H9 (cell line): ENCODE data around the gene UBAC1. TPM values are rescaled to one million over a fixed set of nuclear protein-coding genes. Genes with fewer than 3 reads are reported as not detected.

Experiments used
- DNase-seq: peaks from one replicate; pipeline ENCODE4 v3.0.0-alpha.2; 2017
- H2AFZ ChIP-seq: one replicate; pipeline ENCODE4 v1.6.1; 2013; ENCODE audit warnings: mild to moderate bottlenecking, low read length, control low read depth, moderate library complexity
- H2AK5ac ChIP-seq: 2 replicates; pipeline ENCODE4 v1.6.1; 2013; ENCODE audit warnings: low read length, control low read depth, mixed read lengths; ENCODE audit not compliant: insufficient read length
- H2BK120ac ChIP-seq: one replicate; pipeline ENCODE4 v1.6.1; 2013; ENCODE audit warnings: low read depth, mild to moderate bottlenecking, low read length, control low read depth, inconsistent platforms; ENCODE audit not compliant: poor library complexity, severe bottlenecking
- H2BK12ac ChIP-seq: 2 replicates; pipeline ENCODE4 v1.6.1; 2013; ENCODE audit warnings: low read length, control low read depth, mixed read lengths, low read depth; ENCODE audit not compliant: insufficient read length
- H2BK15ac ChIP-seq: 2 replicates; pipeline ENCODE4 v1.6.1; 2013; ENCODE audit warnings: low read depth, low read length, control low read depth
- H2BK20ac ChIP-seq: one replicate; pipeline ENCODE4 v1.6.1; 2013; ENCODE audit warnings: low read depth, mild to moderate bottlenecking, low read length, control low read depth, inconsistent platforms; ENCODE audit not compliant: poor library complexity, severe bottlenecking
- H2BK5ac ChIP-seq: 2 replicates; pipeline ENCODE4 v1.6.1; 2013; ENCODE audit warnings: low read length, control low read depth, mixed read lengths; ENCODE audit not compliant: insufficient read length
- H3K14ac ChIP-seq: 2 replicates; pipeline ENCODE4 v1.6.1; 2013; ENCODE audit warnings: low read length, control low read depth; ENCODE audit not compliant: insufficient read depth
- H3K18ac ChIP-seq: 2 replicates; pipeline ENCODE4 v1.6.1; 2013; ENCODE audit warnings: low read depth, mild to moderate bottlenecking, mixed read lengths, low read length, control low read depth; ENCODE audit not compliant: insufficient read length
- H3K23ac ChIP-seq: 2 replicates; pipeline ENCODE4 v1.6.1; 2013; ENCODE audit warnings: low read length, control low read depth, mixed read lengths, low read depth; ENCODE audit not compliant: insufficient read length
- H3K23me2 ChIP-seq: 2 replicates; pipeline ENCODE4 v1.6.1; 2013; ENCODE audit warnings: low read depth, mild to moderate bottlenecking, mixed read lengths, low read length, control low read depth; ENCODE audit not compliant: insufficient read length, poor library complexity, severe bottlenecking
- H3K27ac ChIP-seq: 2 replicates; pipeline ENCODE4 v1.5.1; 2013; ENCODE audit warnings: low read length, control low read depth, mixed read lengths, low read depth; ENCODE audit not compliant: insufficient read length
- H3K27me3 ChIP-seq: 2 replicates; pipeline ENCODE4 v1.6.1; 2013; ENCODE audit warnings: low read length, control low read depth, inconsistent platforms; ENCODE audit not compliant: insufficient read depth
- H3K4ac ChIP-seq: 2 replicates; pipeline ENCODE4 v1.6.1; 2013; ENCODE audit warnings: low read depth, mild to moderate bottlenecking, control low read depth, inconsistent platforms, low read length, moderate library complexity
- H3K4me1 ChIP-seq: 2 replicates; pipeline ENCODE4 v1.6.1; 2013; ENCODE audit warnings: low read length, control low read depth, inconsistent platforms; ENCODE audit not compliant: insufficient read depth
- H3K4me2 ChIP-seq: 2 replicates; pipeline ENCODE4 v1.6.1; 2013; ENCODE audit warnings: low read length, control low read depth, mixed read lengths; ENCODE audit not compliant: insufficient read length, insufficient read depth
- H3K56ac ChIP-seq: 2 replicates; pipeline ENCODE4 v1.6.1; 2013; ENCODE audit warnings: low read depth, mild to moderate bottlenecking, mixed read lengths, low read length, control low read depth; ENCODE audit not compliant: insufficient read length
- H3K79me1 ChIP-seq: 2 replicates; pipeline ENCODE4 v1.6.1; 2013; ENCODE audit warnings: low read depth, mild to moderate bottlenecking, moderate library complexity, low read length, control low read depth, inconsistent platforms; ENCODE audit not compliant: insufficient read depth, poor library complexity, severe bottlenecking
- H3K79me2 ChIP-seq: 2 replicates; pipeline ENCODE4 v1.6.1; 2013; ENCODE audit warnings: low read length, control low read depth, inconsistent platforms; ENCODE audit not compliant: insufficient read depth
- H3K9ac ChIP-seq: 2 replicates; pipeline ENCODE4 v1.6.1; 2013; ENCODE audit warnings: low read length, control low read depth, mixed read lengths; ENCODE audit not compliant: insufficient read length; ENCODE audit errors: extremely low read depth
- H3K9me3 ChIP-seq: one replicate; pipeline ENCODE4 v1.6.1; 2013; ENCODE audit warnings: low read depth, low read length, inconsistent platforms; ENCODE audit not compliant: control insufficient read depth
- H3T11ph ChIP-seq: one replicate; pipeline ENCODE4 v1.6.1; 2013; ENCODE audit warnings: mild to moderate bottlenecking, low read length, control low read depth, inconsistent platforms
- H4K20me1 ChIP-seq: one replicate; pipeline ENCODE4 v1.6.1; 2013; ENCODE audit not compliant: control insufficient read depth, insufficient read length, insufficient read depth
- H4K5ac ChIP-seq: 2 replicates; pipeline ENCODE4 v1.6.1; 2013; ENCODE audit warnings: low read depth, mild to moderate bottlenecking, mixed read lengths, low read length, control low read depth; ENCODE audit not compliant: insufficient read length
- H4K8ac ChIP-seq: replicated peaks from 2 replicates; pipeline ENCODE4 v1.6.1; 2013; ENCODE audit warnings: low read length, control low read depth, mixed read lengths, low read depth; ENCODE audit not compliant: insufficient read length
- H4K91ac ChIP-seq: 2 replicates; pipeline ENCODE4 v1.6.1; 2013; ENCODE audit warnings: low read depth, mild to moderate bottlenecking, moderate library complexity, mixed read lengths, low read length, control low read depth; ENCODE audit not compliant: insufficient read length
- H3K27ac Mint-ChIP-seq, 3 experiments: 2 replicates in 2 of 3; 3 replicates in 1 of 3; pipeline ENCODE4 v1.8.0; 2020 to 2021; ENCODE audit warnings: mixed read lengths in 3 of 3, mild to moderate bottlenecking in 1 of 3, moderate library complexity in 1 of 3
- H3K27me3 Mint-ChIP-seq: 2 replicates; pipeline ENCODE4 v1.8.0; 2021; ENCODE audit warnings: low read depth, mild to moderate bottlenecking, moderate library complexity, mixed read lengths
- H3K36me3 Mint-ChIP-seq, 3 experiments: 2 replicates in 2 of 3; 3 replicates in 1 of 3; pipeline ENCODE4 v1.8.0; 2020 to 2021; ENCODE audit warnings: low read depth in 3 of 3, mixed read lengths in 3 of 3; ENCODE audit not compliant: insufficient read depth in 1 of 3
- H3K4me1 Mint-ChIP-seq, 2 experiments: 2 replicates each; pipeline ENCODE4 v1.8.0; 2020; ENCODE audit warnings: mixed read lengths in 2 of 2
- H3K4me3 Mint-ChIP-seq, 2 experiments: 2 replicates in 1 of 2; 3 replicates in 1 of 2; pipeline ENCODE4 v1.8.0; 2020 to 2021; ENCODE audit warnings: mild to moderate bottlenecking in 2 of 2, mixed read lengths in 2 of 2, moderate library complexity in 1 of 2
- H3K9me3 Mint-ChIP-seq, 2 experiments: 2 replicates in 1 of 2; 3 replicates in 1 of 2; pipeline ENCODE4 v1.8.0; 2020; ENCODE audit warnings: mild to moderate bottlenecking in 2 of 2, mixed read lengths in 2 of 2, moderate library complexity in 1 of 2
- CTCF ChIP-seq: fragments of 200-600 bp; sonication (generic); conservative IDR thresholded peaks from 3 replicates; pipeline ENCODE4 v1.8.0; 2021; ENCODE audit warnings: antibody characterized with exemption, mild to moderate bottlenecking
- WGBS: extraction: QIAGEN DNeasy Blood & Tissue Kit; methylation state at CpG from one replicate; pipeline ENCODE4 v1.1.7; 2013; ENCODE audit warnings: missing lambda C conversion rate, low lambda C conversion rate, mixed read lengths; ENCODE audit not compliant: insufficient read length; ENCODE audit errors: extremely low coverage; 5-methylcytosine and 5-hydroxymethylcytosine counted together
- total RNA-seq: library from RNA; stranded (reverse); gene quantifications from 2 replicates; pipeline ENCODE4 v1.2.1, GENCODE V29; 2021

UBAC1 gene
- total RNA-seq, 1 experiment from 2014 or later, result 47.5 TPM

GRCh38 chr9:136007934-136008692, 46.9 kb upstream of the UBAC1 start:
- H2BK12ac ChIP-seq, result no peak overlapping the region
- no peak overlapping the region for H3T11ph ChIP-seq
- no peak overlapping the region for H3K4ac ChIP-seq
- no CpG with 5 or more reads among the region's 24 CpGs for WGBS
- no peaks in the 10 kb centered on the region; the same call in 1 of the 2 replicates for H3K4me1 ChIP-seq
- no peak overlapping the region for H2BK20ac ChIP-seq
- no peak overlapping the region for H3K4me2 ChIP-seq
- no peaks in the 10 kb centered on the region for H3K23me2 ChIP-seq
- TF ChIP-seq CTCF, result no peak
- H3K56ac ChIP-seq, result no peak overlapping the region
- H3K36me3 Mint-ChIP-seq, result 0 out of 7 replicates have a peak, but pooled peaks cover 0 to 4% (median 0%) of the 10 kb centered on the region in 3 experiments
- H3K23ac ChIP-seq, result no peak overlapping the region
- no peak overlapping the region for H2BK120ac ChIP-seq
- H3K27me3 Mint-ChIP-seq, result no peaks in the 10 kb centered on the region
- H3K27ac ChIP-seq, result no peak overlapping the region
- H3K14ac ChIP-seq, result no peak overlapping the region
- no peaks in the 10 kb centered on the region for H4K20me1 ChIP-seq
- H3K9me3 ChIP-seq, result no peaks in the 10 kb centered on the region
- H3K9me3 Mint-ChIP-seq, result no peaks in the 10 kb centered on the region; a peak in 1 of 5 replicates
- no peak overlapping the region for H4K5ac ChIP-seq
- no peak overlapping the region for H4K8ac ChIP-seq
- no peak overlapping the region for H2BK15ac ChIP-seq
- H3K27ac Mint-ChIP-seq, result peak overlapping the region in 2 of 3 experiments; percentile 59 to 68; a peak in 5 of 7 replicates
- no peak overlapping the region for H3K18ac ChIP-seq
- H3K4me3 Mint-ChIP-seq, result no peak overlapping the region
- H3K79me1 ChIP-seq, result no peaks in the 10 kb centered on the region
- no peak overlapping the region for H4K91ac ChIP-seq
- no peak overlapping the region for H2BK5ac ChIP-seq
- no peak overlapping the region for H2AK5ac ChIP-seq
- no peaks in the 10 kb centered on the region for H3K27me3 ChIP-seq
- H3K4me1 Mint-ChIP-seq, result peaks cover 53 to 69% of the 10 kb centered on the region in 2 experiments
- H2AFZ ChIP-seq, result no peak overlapping the region
- DNase-seq, result no peak
- H3K9ac ChIP-seq, result no peak overlapping the region
- no peaks in the 10 kb centered on the region for H3K79me2 ChIP-seq
